ENCODE data around the gene IL4I1.

The IL4I1 gene

DNA sequence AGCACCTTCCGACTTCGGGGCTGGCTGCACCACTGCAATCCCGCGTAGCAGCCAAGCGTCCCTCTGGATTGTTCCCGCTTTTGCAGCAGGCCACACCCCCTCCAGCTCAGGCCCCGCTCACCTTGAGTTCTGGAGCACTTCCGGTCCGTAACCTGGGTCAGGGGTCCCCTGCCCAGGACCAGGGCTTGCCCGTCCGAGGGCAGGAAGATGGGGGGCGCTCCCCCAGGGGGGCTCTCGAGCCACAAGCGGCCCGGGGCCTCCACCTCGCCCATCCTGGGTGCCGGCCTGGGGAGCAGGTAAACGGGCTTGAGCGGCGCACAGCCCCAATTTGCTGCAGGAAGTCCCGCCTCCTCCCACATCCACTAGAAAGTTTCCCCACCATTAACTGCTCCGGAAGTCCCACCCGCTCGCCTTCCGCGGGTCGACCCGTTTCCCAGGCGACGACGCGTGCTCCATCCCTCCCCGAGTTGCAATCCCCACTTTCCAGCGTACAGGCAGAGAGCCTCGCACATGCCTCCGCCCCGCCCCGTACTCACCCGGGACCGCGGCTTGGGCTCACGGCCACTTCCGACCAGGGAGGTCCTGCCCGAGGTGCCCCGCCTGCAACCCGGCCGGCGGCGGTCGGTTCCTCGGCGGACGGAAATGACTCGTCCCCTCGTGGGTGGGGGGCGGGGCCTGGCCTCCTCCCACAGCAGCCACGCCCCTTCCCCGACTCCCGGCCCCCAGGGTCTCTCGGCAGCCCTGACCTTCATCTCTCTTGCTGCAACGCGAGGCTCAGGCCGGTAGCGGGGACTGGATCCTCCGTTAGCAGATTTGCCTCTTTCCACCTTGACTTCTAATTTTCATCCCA lies 29.5 kb downstream of the IL4I1 start, which contains the start of gene PNKP:
Gene PNKP (minus strand): TSS at position 644 of the 850 bp plus-strand sequence. CDS start 372 bp downstream, at position 272.
- no peaks in the 10 kb centered on the region for H3K27me3 ChIP-seq (replicated peaks; ENCODE audit: control insufficient read depth, insufficient read depth, low read length)
- H3K4me3 ChIP-seq (ENCODE audit: low read length) = peak within 1 kb of the TSS; percentile 96
- peak; percentile 94 for DNase-seq (ENCODE audit: low read depth)
- peaks cover 43% of the 10 kb centered on the region for H3K4me1 ChIP-seq (ENCODE audit: control insufficient read depth, insufficient read depth, low read length)
- peaks cover 28% of the 10 kb centered on the region for H3K36me3 ChIP-seq (ENCODE audit: control insufficient read depth, insufficient read depth, low read length, severe bottlenecking)
- H3K9ac ChIP-seq (ENCODE audit: low read length) = peak within 1 kb of the TSS; percentile 91
- H3K9me3 ChIP-seq (ENCODE audit: control insufficient read depth, low read length) = no peaks in the 10 kb centered on the region

DNA sequence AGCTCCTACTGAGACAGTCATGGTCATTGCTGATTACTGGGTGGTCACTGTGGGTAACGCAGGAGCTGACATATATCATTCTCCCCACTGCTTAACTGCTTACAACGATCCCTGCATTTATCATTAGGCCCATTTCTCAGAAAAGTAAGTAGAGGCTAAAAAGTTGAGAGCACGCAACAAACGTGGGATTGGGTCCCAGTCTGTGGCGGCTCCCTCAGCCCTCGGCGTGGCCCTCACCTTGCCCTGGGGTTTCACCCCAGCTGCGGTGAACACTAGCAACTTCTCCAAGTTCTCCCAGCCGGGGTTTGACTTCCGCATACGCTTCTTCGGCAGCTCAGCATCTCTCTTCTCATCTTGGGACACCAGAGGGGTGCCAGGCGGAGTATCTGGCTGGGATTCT lies 31.8 kb downstream of the IL4I1 start:
- Histone ChIP-seq H3K36me3 (ENCODE audit: control insufficient read depth, insufficient read depth, low read length, severe bottlenecking) (peaks cover 33% of the 10 kb centered on the region), H3K9ac (ENCODE audit: low read length) (no peak overlapping the region), H3K4me1 (ENCODE audit: control insufficient read depth, insufficient read depth, low read length) (peaks cover 32% of the 10 kb centered on the region), H3K27me3 (replicated peaks; ENCODE audit: control insufficient read depth, insufficient read depth, low read length) (no peaks in the 10 kb centered on the region), H3K4me3 (ENCODE audit: low read length) (peak overlapping the region; percentile 96), H3K9me3 (ENCODE audit: control insufficient read depth, low read length) (no peaks in the 10 kb centered on the region)
- no peak for DNase-seq (ENCODE audit: low read depth)

DNA sequence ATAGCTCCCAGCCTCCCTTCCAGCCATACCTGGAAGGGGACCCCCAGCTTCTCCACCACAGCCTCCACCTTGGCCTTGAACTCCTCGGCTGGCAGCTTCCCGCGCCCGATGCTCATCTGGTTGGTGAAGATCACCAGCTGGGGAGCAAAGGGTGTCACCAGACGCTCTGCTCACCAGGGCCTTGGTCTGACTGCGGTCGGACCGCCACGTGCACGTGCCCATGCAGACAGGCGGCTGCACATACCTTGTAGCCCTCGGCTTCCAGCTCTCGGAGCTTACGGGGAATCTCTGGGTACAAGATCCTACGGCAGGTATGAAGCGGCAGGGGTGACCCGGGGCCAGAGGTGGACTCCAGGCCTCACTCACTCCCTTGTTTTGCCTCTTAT lies 32.8 kb downstream of the IL4I1 start:
- no peaks in the 10 kb centered on the region for H3K9me3 ChIP-seq (ENCODE audit: control insufficient read depth, low read length)
- H3K4me3 ChIP-seq (ENCODE audit: low read length) = no peak overlapping the region
- H3K4me1 ChIP-seq (ENCODE audit: control insufficient read depth, insufficient read depth, low read length) = peaks cover 31% of the 10 kb centered on the region
- H3K9ac ChIP-seq (ENCODE audit: low read length) = no peak overlapping the region
- no peak for DNase-seq (ENCODE audit: low read depth)
- H3K36me3 ChIP-seq (ENCODE audit: control insufficient read depth, insufficient read depth, low read length, severe bottlenecking) = peaks cover 37% of the 10 kb centered on the region
- H3K27me3 ChIP-seq (replicated peaks; ENCODE audit: control insufficient read depth, insufficient read depth, low read length) = no peaks in the 10 kb centered on the region

DNA sequence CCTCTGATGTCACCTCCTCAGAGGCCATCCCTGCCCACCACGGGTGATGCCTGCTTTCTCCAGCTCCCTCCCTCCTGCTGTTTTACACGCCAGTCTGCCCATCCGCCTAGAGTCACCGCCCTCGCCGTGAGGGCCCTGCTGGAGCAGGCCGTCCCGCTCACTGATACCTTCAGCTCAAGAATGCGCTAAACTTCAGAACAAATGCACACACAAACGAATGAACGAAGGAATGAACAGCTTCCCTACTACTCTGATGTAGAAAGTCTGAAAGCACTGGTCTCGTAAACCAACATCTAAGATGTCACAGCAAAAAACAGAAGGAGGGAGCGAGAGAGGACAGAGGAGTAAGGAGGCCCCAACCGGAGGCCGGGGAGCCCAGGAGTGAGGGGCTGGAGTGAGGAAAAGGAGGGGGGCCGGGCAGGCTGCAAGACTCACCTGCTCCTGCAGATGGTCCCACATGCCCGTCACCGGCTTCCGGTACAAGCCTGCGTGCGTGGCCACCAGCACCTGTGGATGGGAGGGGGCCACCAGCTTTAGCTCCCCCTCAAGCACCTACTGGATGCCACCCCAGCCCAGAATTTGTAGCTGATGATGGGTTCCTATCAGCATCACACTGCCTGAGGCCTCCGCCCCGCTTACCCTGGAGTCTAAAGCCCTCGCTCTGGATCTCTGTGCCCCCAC lies 33.3 kb downstream of the IL4I1 start:
- Histone ChIP-seq H3K9me3 (ENCODE audit: control insufficient read depth, low read length) (no peaks in the 10 kb centered on the region), H3K27me3 (replicated peaks; ENCODE audit: control insufficient read depth, insufficient read depth, low read length) (no peaks in the 10 kb centered on the region), H3K4me1 (ENCODE audit: control insufficient read depth, insufficient read depth, low read length) (peaks cover 26% of the 10 kb centered on the region), H3K9ac (ENCODE audit: low read length) (no peak overlapping the region), H3K4me3 (ENCODE audit: low read length) (no peak overlapping the region), H3K36me3 (ENCODE audit: control insufficient read depth, insufficient read depth, low read length, severe bottlenecking) (peaks cover 38% of the 10 kb centered on the region)
- DNase-seq (ENCODE audit: low read depth) = no peak

DNA sequence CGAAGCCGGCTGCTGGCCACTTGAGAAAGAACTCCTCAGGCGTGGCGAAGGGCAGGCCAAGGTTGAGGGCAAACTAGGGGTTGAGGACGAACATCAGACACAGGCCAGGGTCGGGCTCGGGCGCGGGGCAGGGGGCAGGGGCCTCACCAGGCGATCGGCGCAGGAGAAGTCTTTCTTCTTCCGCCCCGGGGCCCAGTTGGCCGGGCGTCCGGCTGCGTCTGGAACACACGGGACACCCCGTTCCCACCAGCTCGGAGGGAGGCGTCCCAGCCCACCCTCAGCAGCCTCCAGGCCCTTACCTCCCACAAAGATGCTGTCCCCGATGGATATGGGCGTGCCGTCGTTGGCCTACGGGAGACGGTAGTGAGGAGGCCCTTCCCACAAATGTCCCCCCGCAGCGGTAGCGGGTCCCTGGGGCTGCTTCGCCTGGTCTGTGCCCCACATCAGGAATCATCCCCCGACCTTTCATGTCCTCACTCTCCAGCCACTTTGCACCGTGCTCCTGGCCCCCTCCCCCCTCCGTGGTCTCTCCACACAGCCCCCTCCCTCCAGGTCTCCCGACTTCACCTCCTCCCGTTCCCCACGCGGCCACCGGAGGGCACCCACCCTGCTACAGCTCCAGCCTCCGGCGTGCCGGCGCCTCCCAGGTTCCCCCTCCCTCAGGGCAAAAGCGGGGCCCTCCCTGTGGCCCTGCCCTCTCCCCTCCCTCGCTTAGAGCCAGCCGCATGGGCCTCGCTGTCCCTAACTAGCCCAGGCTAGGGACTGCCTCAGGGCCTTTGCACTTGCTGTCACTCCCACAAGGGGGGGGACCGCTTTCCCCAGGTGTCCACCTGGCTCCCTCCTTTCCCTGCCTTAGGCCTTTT lies 34.1 kb downstream of the IL4I1 start:
- Histone ChIP-seq H3K4me3 (ENCODE audit: low read length) (no peak overlapping the region), H3K27me3 (replicated peaks; ENCODE audit: control insufficient read depth, insufficient read depth, low read length) (no peaks in the 10 kb centered on the region), H3K36me3 (ENCODE audit: control insufficient read depth, insufficient read depth, low read length, severe bottlenecking) (peaks cover 46% of the 10 kb centered on the region), H3K4me1 (ENCODE audit: control insufficient read depth, insufficient read depth, low read length) (peaks cover 23% of the 10 kb centered on the region), H3K9ac (ENCODE audit: low read length) (no peak overlapping the region), H3K9me3 (ENCODE audit: control insufficient read depth, low read length) (no peaks in the 10 kb centered on the region)
- no peak for DNase-seq (ENCODE audit: low read depth)

DNA sequence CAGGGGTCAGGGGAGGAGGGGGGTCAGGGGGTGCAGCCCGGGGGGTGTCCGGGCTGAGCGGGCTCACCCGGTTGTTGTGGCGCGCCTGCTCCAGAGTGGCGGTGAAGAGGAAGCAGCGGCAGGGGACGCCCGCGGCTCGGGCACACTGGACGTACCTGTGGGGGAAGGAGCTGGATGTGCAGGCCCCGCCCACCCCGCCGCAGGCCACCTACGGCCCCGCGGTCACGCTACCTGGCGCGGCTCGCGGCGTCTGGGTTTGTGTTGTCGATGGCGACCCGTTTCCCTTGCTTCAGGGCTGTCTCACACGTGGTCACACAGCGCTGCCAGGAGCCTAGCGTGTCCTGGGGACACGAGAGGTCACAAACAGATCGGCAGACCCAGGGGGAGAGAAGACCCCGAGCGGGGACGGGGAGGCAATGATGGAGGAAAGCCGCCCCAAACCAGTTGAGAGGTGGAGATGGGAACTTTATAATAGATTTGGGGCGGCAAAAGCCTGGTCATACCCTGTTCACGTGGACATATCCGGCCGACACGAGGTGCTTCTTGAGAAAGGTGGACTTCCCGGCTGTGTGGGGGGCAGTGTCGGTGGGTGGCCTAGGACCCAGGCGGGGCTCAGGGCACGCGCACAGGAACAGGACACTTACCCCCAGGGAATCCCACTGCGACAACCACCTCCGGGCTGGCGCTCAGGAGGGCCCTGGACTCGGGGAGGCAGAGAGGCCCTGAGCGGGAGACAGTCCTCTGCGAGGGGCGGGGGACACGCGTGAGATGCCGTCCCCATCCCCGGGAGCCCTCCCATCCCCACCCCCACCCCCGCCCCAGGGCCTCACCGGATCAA lies 34.9 kb downstream of the IL4I1 start:
- H3K36me3 ChIP-seq (ENCODE audit: control insufficient read depth, insufficient read depth, low read length, severe bottlenecking) = peaks cover 54% of the 10 kb centered on the region

DNA sequence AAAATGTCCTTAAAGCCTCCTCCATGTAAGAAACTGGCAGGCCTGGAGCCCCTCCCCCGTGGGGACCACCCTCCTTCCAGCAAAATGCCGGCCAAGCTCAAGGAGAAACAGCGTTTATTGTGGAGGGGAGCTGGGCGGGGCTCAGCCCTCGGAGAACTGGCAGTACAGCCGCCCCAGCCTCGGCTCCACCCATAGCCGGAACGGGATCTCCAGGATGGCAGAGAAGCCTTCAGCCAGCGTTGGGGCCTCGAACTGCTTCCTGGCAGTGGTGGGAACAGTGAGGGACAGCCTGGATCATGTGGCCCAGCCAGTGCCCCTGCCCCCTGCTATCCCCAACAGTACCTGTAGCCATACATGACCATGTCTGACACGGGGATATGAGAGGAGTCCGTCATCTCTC lies 35.6 kb downstream of the IL4I1 start:
- DNase-seq (ENCODE audit: low read depth) = no peak

More for the DNA sequence above, 34.9 kb downstream of the IL4I1 start:
- DNase-seq (ENCODE audit: low read depth) = no peak
- Histone ChIP-seq H3K9ac (ENCODE audit: low read length) (no peak overlapping the region), H3K4me3 (ENCODE audit: low read length) (no peak overlapping the region), H3K4me1 (ENCODE audit: control insufficient read depth, insufficient read depth, low read length) (peaks cover 22% of the 10 kb centered on the region), H3K27me3 (replicated peaks; ENCODE audit: control insufficient read depth, insufficient read depth, low read length) (no peaks in the 10 kb centered on the region), H3K9me3 (ENCODE audit: control insufficient read depth, low read length) (no peaks in the 10 kb centered on the region)

DNA sequence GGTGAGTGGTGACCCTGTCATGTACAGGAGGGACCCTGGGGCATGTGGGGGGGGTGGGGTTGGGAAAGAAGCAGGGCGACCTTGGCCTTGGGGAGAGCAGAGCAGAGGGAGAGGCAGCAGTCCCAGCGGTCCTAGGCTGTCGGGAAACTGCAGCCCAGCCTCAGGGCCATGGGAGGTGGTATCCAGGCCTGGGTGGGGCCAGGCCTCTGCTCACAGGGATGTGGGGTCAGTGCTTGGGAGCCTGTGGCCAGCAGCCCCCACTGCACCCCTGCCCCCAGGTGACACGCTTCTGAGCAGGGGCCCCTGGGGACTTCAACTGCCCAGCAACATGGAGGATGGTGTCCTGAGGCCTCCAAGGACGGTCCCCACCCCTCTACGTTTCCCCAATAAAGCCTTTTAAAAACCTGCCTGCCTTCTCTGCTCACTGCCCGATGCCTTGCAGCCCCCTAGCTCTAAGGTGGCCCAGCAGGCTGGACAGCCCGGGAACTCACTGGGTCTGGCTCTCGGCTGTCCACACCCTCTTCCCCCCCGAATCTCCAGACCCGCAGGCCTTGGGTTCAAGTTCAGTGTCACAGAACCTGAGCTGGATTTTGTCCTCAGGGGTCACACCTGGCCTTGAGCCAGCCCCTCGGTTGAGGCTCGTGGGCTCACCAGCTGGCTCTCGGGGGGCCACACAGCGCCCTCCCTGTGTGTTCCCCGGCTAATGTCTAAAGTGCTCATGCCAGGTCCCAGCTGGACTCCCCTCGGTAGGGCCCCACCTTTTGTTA lies 36.2 kb downstream of the IL4I1 start:
- Histone ChIP-seq H3K9me3 (ENCODE audit: control insufficient read depth, low read length) (no peaks in the 10 kb centered on the region), H3K4me3 (ENCODE audit: low read length) (no peak overlapping the region), H3K9ac (ENCODE audit: low read length) (peak overlapping the region; percentile 52), H3K4me1 (ENCODE audit: control insufficient read depth, insufficient read depth, low read length) (peaks cover 10% of the 10 kb centered on the region), H3K36me3 (ENCODE audit: control insufficient read depth, insufficient read depth, low read length, severe bottlenecking) (peaks cover 64% of the 10 kb centered on the region), H3K27me3 (replicated peaks; ENCODE audit: control insufficient read depth, insufficient read depth, low read length) (no peaks in the 10 kb centered on the region)
- no peak for DNase-seq (ENCODE audit: low read depth)

More for the DNA sequence above, 35.6 kb downstream of the IL4I1 start:
- no peaks in the 10 kb centered on the region for H3K9me3 ChIP-seq (ENCODE audit: control insufficient read depth, low read length)
- H3K36me3 ChIP-seq (ENCODE audit: control insufficient read depth, insufficient read depth, low read length, severe bottlenecking) = peaks cover 58% of the 10 kb centered on the region
- no peaks in the 10 kb centered on the region for H3K27me3 ChIP-seq (replicated peaks; ENCODE audit: control insufficient read depth, insufficient read depth, low read length)
- peak overlapping the region; percentile 52 for H3K9ac ChIP-seq (ENCODE audit: low read length)
- H3K4me1 ChIP-seq (ENCODE audit: control insufficient read depth, insufficient read depth, low read length) = peaks cover 15% of the 10 kb centered on the region
- no peak overlapping the region for H3K4me3 ChIP-seq (ENCODE audit: low read length)

DNA sequence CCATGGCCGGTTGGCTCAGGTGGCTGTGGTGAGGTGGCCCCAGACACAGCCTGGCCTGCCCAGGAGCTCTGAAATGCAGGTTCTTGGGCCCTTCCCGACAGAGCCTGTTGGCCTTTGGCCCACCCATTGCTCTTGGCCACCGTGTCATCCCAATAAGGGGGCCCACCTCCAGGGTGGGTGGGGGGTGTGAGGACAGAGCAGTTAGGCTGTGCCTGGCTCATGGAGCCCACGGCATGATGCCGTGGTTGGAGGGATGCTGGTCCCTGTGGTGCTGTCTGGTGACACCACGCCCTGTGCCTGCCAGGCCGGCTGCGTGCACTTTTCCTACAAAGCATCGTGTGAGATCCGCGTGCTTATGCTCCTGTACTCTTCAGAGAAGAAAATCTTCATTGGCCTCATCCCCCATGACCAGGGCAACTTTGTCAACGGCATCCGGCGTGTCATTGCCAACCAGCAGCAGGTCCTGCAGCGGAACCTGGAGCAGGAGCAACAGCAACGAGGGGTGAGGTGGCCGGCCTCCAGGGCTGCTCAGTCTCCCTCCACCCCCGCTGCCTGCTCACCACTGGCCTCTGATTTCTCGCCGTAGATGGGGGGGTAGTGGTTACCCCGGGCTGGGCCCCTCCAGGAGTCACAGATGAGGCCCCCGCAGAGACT lies 36.9 kb downstream of the IL4I1 start:
- Histone ChIP-seq H3K9me3 (ENCODE audit: control insufficient read depth, low read length) (no peaks in the 10 kb centered on the region), H3K4me1 (ENCODE audit: control insufficient read depth, insufficient read depth, low read length) (peaks cover 5% of the 10 kb centered on the region), H3K4me3 (ENCODE audit: low read length) (no peak overlapping the region), H3K27me3 (replicated peaks; ENCODE audit: control insufficient read depth, insufficient read depth, low read length) (no peaks in the 10 kb centered on the region), H3K36me3 (ENCODE audit: control insufficient read depth, insufficient read depth, low read length, severe bottlenecking) (peaks cover 71% of the 10 kb centered on the region), H3K9ac (ENCODE audit: low read length) (no peak overlapping the region)
- DNase-seq (ENCODE audit: low read depth) = no peak
